Mesendoderm (in vitro differentiated cells): Measurements from ENCODE around the gene C1QTNF12.

ENCODE experiments used
- DNase-seq: peaks from one replicate; pipeline ENCODE4 v3.0.0; 2013
- H2AK5ac ChIP-seq: 2 replicates; pipeline ENCODE4 v1.6.1; 2013; ENCODE audit warnings: low read length, inconsistent platforms
- H2BK120ac ChIP-seq: 2 replicates; pipeline ENCODE4 v1.6.1; 2013; ENCODE audit warnings: low read depth, mild to moderate bottlenecking, low read length, moderate library complexity, mixed read lengths
- H2BK15ac ChIP-seq: replicated peaks from 2 replicates; pipeline ENCODE4 v1.6.1; 2013; ENCODE audit warnings: low read depth, mild to moderate bottlenecking, moderate library complexity
- H2BK5ac ChIP-seq: 2 replicates; pipeline ENCODE4 v1.6.1; 2013; ENCODE audit warnings: low read length, inconsistent platforms
- H3K18ac ChIP-seq: 2 replicates; pipeline ENCODE4 v1.6.1; 2013; ENCODE audit warnings: mild to moderate bottlenecking, low read length, mixed read lengths
- H3K23ac ChIP-seq: one replicate; pipeline ENCODE4 v1.6.1; 2013; ENCODE audit warnings: low read length
- H3K27ac ChIP-seq: 2 replicates; pipeline ENCODE4 v1.5.1; 2013; ENCODE audit warnings: low read depth, mild to moderate bottlenecking, inconsistent platforms, low read length, moderate library complexity
- H3K27me3 ChIP-seq: 2 replicates; pipeline ENCODE4 v1.6.1; 2013; ENCODE audit warnings: low read length, control low read depth, mild to moderate bottlenecking, inconsistent platforms; ENCODE audit not compliant: insufficient read depth, poor library complexity
- H3K36me3 ChIP-seq: 2 replicates; pipeline ENCODE4 v1.6.1; 2013; ENCODE audit warnings: low read length, inconsistent platforms; ENCODE audit not compliant: control insufficient read depth, insufficient read depth
- H3K4ac ChIP-seq: one replicate; pipeline ENCODE4 v1.6.1; 2013; ENCODE audit warnings: low read depth, mild to moderate bottlenecking, low read length, moderate library complexity
- H3K4me1 ChIP-seq: 2 replicates; pipeline ENCODE4 v1.6.1; 2013; ENCODE audit warnings: low read depth, low read length, inconsistent platforms; ENCODE audit not compliant: control insufficient read depth
- H3K4me2 ChIP-seq: 2 replicates; pipeline ENCODE4 v1.6.1; 2013; ENCODE audit warnings: low read length
- H3K4me3 ChIP-seq: 2 replicates; pipeline ENCODE4 v1.5.1; 2013; ENCODE audit warnings: mild to moderate bottlenecking, low read length
- H3K56ac ChIP-seq: one replicate; pipeline ENCODE4 v1.6.1; 2013; ENCODE audit warnings: low read length
- H3K79me1 ChIP-seq: 2 replicates; pipeline ENCODE4 v1.6.1; 2013; ENCODE audit warnings: low read length, inconsistent platforms
- H3K79me2 ChIP-seq: 2 replicates; pipeline ENCODE4 v1.6.1; 2013; ENCODE audit warnings: mild to moderate bottlenecking, low read length; ENCODE audit not compliant: control insufficient read depth, insufficient read depth
- H3K9ac ChIP-seq: 2 replicates; pipeline ENCODE4 v1.6.1; 2013; ENCODE audit warnings: low read length, inconsistent platforms
- H4K5ac ChIP-seq: one replicate; pipeline ENCODE4 v1.6.1; 2013; ENCODE audit warnings: low read length
- H4K8ac ChIP-seq: one replicate; pipeline ENCODE4 v1.6.1; 2013; ENCODE audit warnings: low read depth, mild to moderate bottlenecking, control low read depth, low read length, moderate library complexity
- WGBS: extraction: QIAGEN DNeasy Blood & Tissue Kit; methylation state at CpG from one replicate; pipeline ENCODE4 v1.1.7; 2013; ENCODE audit warnings: low lambda C conversion rate, missing lambda C conversion rate; ENCODE audit not compliant: insufficient coverage; ENCODE audit errors: extremely low coverage; 5-methylcytosine and 5-hydroxymethylcytosine counted together

Gene C1QTNF12

DNA sequence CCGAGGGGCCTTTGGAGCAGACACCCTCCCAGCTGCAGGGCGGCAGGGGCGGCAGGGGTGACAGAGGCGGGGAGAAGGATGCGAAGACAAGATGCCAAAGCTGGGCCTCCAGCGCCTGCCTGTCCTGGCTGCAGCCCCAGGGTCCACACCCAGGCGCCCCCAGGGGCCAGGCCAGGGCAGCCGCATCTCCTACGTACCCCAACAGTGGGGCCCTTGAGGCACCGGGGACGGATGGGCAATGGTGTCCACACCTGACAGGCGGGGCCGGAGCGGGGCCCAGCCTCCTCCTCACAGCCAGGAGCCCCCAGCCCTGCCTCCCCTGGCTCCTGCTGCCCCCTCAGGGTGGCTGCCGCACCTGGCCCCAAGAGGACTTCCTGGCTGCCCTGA, 7.3 kb downstream of the C1QTNF12 start:
- Histone ChIP-seq H3K4me1 (no peaks in the 10 kb centered on the region), H2BK15ac (no peak overlapping the region), H3K56ac (no peak overlapping the region), H3K4me2 (no peak overlapping the region), H4K8ac (no peak overlapping the region), H4K5ac (no peak overlapping the region), H3K4me3 (no peak overlapping the region), H3K27ac (no peak overlapping the region), H3K18ac (no peak overlapping the region), H3K4ac (no peak overlapping the region), H2AK5ac (no peak overlapping the region), H3K79me1 (peaks cover 4% of the 10 kb centered on the region), H3K23ac (no peak overlapping the region), H3K27me3 (no peaks in the 10 kb centered on the region), H2BK5ac (no peak overlapping the region), H3K36me3 (no peaks in the 10 kb centered on the region), H3K9ac (no peak overlapping the region), H3K79me2 (no peaks in the 10 kb centered on the region), H2BK120ac (no peak overlapping the region)
- no peak for DNase-seq
- no CpG with 5 or more reads among the region's 15 CpGs for WGBS

- Histone ChIP-seq H4K5ac (no peak overlapping the region), H3K4me3 (no peak overlapping the region), H3K9ac (no peak overlapping the region), H3K56ac (no peak overlapping the region), H3K23ac (no peak overlapping the region), H3K4me2 (no peak overlapping the region), H3K36me3 (no peaks in the 10 kb centered on the region), H4K8ac (no peak overlapping the region), H2BK5ac (no peak overlapping the region), H3K18ac (no peak overlapping the region), H3K4me1 (no peaks in the 10 kb centered on the region), H3K79me2 (peaks cover 4% of the 10 kb centered on the region), H2BK15ac (no peak overlapping the region), H2BK120ac (no peak overlapping the region), H3K79me1 (peaks cover 7% of the 10 kb centered on the region), H3K4ac (no peak overlapping the region), H3K27me3 (no peaks in the 10 kb centered on the region), H3K27ac (no peak overlapping the region), H2AK5ac (no peak overlapping the region)
- no peak for DNase-seq
- no CpG with 5 or more reads among the region's 19 CpGs for WGBS
Measured at GRCh38 chr1:1238702-1239178, 7.8 kb downstream of the C1QTNF12 start.

GRCh38 chr1:1237874-1238701, 8.4 kb downstream of the C1QTNF12 start:
- Histone ChIP-seq H3K9ac (no peak overlapping the region), H3K4ac (no peak overlapping the region), H2BK15ac (no peak overlapping the region), H3K36me3 (no peaks in the 10 kb centered on the region), H2BK120ac (no peak overlapping the region), H3K4me2 (no peak overlapping the region), H3K4me3 (no peak overlapping the region), H3K27ac (no peak overlapping the region), H3K79me1 (peaks cover 10% of the 10 kb centered on the region), H2AK5ac (no peak overlapping the region), H3K18ac (no peak overlapping the region), H4K8ac (no peak overlapping the region), H4K5ac (no peak overlapping the region), H3K27me3 (no peaks in the 10 kb centered on the region), H2BK5ac (no peak overlapping the region), H3K79me2 (peaks cover 10% of the 10 kb centered on the region), H3K56ac (no peak overlapping the region), H3K4me1 (no peaks in the 10 kb centered on the region), H3K23ac (no peak overlapping the region)
- no CpG with 5 or more reads among the region's 48 CpGs for WGBS
- no peak for DNase-seq

GRCh38 chr1:1236945-1237873, 9.3 kb downstream of the C1QTNF12 start:
- Histone ChIP-seq H3K23ac (no peak overlapping the region), H3K4me2 (no peak overlapping the region), H2BK120ac (no peak overlapping the region), H3K4me3 (no peak overlapping the region), H3K27ac (no peak overlapping the region), H3K36me3 (no peaks in the 10 kb centered on the region), H4K8ac (no peak overlapping the region), H2AK5ac (no peak overlapping the region), H3K9ac (no peak overlapping the region), H3K4ac (no peak overlapping the region), H2BK5ac (no peak overlapping the region), H3K4me1 (peaks cover 3% of the 10 kb centered on the region), H4K5ac (no peak overlapping the region), H3K79me1 (peaks cover 14% of the 10 kb centered on the region), H3K18ac (no peak overlapping the region), H3K79me2 (peaks cover 14% of the 10 kb centered on the region), H3K56ac (no peak overlapping the region), H3K27me3 (no peaks in the 10 kb centered on the region), H2BK15ac (no peak overlapping the region)
- DNase-seq: no peak
- WGBS: no CpG with 5 or more reads among the region's 34 CpGs

DNA sequence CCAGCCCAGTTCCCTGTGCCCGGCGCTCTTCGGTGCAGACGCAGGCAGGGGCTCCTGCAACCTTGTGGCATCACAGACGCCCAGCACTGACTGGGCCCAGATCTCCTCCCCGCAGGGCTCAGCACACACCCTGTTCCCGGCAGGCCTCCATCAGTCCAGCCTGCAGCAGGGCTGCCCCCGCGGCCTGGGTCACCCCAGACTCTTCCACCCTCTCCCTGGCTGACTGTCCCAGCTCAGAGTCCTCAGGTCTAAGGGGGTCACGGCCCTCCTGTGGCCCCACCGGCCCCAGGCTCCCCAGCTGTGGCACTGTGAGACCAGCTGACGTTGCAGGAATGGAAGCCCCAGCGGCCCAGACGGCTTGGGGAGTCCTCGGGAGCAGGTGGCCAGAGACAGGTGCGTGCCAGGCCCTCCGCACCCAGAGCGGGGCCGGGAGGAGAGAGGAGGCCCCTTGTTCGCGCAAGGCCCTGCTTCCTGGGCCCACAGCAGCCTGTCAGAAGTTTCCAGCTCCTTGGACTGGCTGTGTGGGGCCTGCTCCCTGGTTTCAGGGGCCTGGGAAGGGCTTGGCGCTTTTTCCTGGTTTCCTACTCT, 10.3 kb downstream of the C1QTNF12 start:
- Histone ChIP-seq H3K79me1 (peaks cover 15% of the 10 kb centered on the region), H3K9ac (no peak overlapping the region), H4K8ac (no peak overlapping the region), H2BK15ac (no peak overlapping the region), H2BK120ac (no peak overlapping the region), H3K36me3 (no peaks in the 10 kb centered on the region), H3K18ac (no peak overlapping the region), H3K4ac (no peak overlapping the region), H3K4me1 (peaks cover 3% of the 10 kb centered on the region), H3K4me2 (no peak overlapping the region), H2BK5ac (no peak overlapping the region), H3K79me2 (peaks cover 14% of the 10 kb centered on the region), H3K23ac (no peak overlapping the region), H3K56ac (no peak overlapping the region), H3K27me3 (no peaks in the 10 kb centered on the region), H3K27ac (no peak overlapping the region), H4K5ac (no peak overlapping the region), H2AK5ac (no peak overlapping the region), H3K4me3 (no peak overlapping the region)
- DNase-seq: no peak
- no CpG with 5 or more reads among the region's 22 CpGs for WGBS
